HCT116 (cell line): ENCODE results near the gene CYP27A1.

Source experiments
- CBX3 ChIP-seq: IDR thresholded peaks from 2 replicates; pipeline ENCODE4 v1.6.1; 2012; ENCODE audit warnings: low read depth
- CTCF ChIP-seq, 3 experiments: fragments of 200-600 bp in 1 of 3; sonication (generic) in 1 of 3; IDR thresholded peaks in 2 of 3; conservative IDR thresholded peaks in 1 of 3; 2 replicates each; pipeline ENCODE4 v1.5.1; 2012 to 2017; ENCODE audit warnings: low read depth in 2 of 3, low read length in 2 of 3, antibody characterized with exemption in 1 of 3, borderline replicate concordance in 1 of 3, control low read depth in 1 of 3, mild to moderate bottlenecking in 1 of 3, mixed read lengths in 1 of 3, mixed run types in 1 of 3, moderate library complexity in 1 of 3; ENCODE audit not compliant: insufficient read depth in 1 of 3
- EZH2 ChIP-seq: fragments of 200-600 bp; sonication (generic); IDR thresholded peaks from 2 replicates; pipeline ENCODE4 v1.6.1; 2017; ENCODE audit warnings: antibody characterized with exemption, mixed run types
- POLR2A ChIP-seq: IDR thresholded peaks from 2 replicates; pipeline ENCODE4 v1.7.0; 2011; ENCODE audit warnings: borderline replicate concordance; ENCODE audit not compliant: insufficient read depth, insufficient read length; ENCODE audit errors: extremely low read depth
- RAD21 ChIP-seq: IDR thresholded peaks from 2 replicates; pipeline ENCODE4 v1.6.1; 2012; ENCODE audit warnings: low read depth, mild to moderate bottlenecking
- TCF7L2 ChIP-seq: IDR thresholded peaks from 2 replicates; pipeline ENCODE4 v1.7.0; 2011; ENCODE audit warnings: borderline replicate concordance, inconsistent platforms; ENCODE audit not compliant: insufficient read depth, insufficient read length; ENCODE audit errors: extremely low read depth

GRCh38 chr2:218863021-218863520 is 81.1 kb downstream of the CYP27A1 start:
- TF ChIP-seq POLR2A (no peak), EZH2 (no peak), RAD21 (no peak), CTCF (IDR thresholded peaks at IDR 0.05 in 2 of 3, conservative IDR thresholded peaks at IDR 0.05 in 1 of 3; ENCODE audit: borderline replicate concordance in 1 of 3, insufficient read depth in 1 of 3, low read depth in 2 of 3, low read length in 2 of 3) (no peak), TCF7L2 (no peak), CBX3 (no peak)
